HepG2 (cell line): ENCODE results near the gene TNFAIP8L1. TPM values are rescaled to one million over a fixed set of nuclear protein-coding genes. Genes with fewer than 3 reads are reported as not detected.

Source experiments
- ASH2L ChIP-seq: fragments of 300-600, 200-600 bp; sonication (generic); IDR thresholded peaks from 2 replicates; pipeline ENCODE4 v1.7.0; 2017; ENCODE audit warnings: low read depth, mild to moderate bottlenecking, moderate library complexity, mixed read lengths, low read length; ENCODE audit not compliant: insufficient read length
- ATF2 ChIP-seq: sonication (generic); formaldehyde crosslinking; IDR thresholded peaks from 2 replicates; pipeline ENCODE4 v1.4.0; 2020; ENCODE audit warnings: missing genetic modification reagents
- DMAP1 ChIP-seq: IDR thresholded peaks from 2 replicates; pipeline ENCODE4 v1.6.1; 2016
- HNF4A ChIP-seq: sonication (generic); formaldehyde crosslinking; IDR thresholded peaks from 2 replicates; pipeline ENCODE4 v1.4.0; 2020; ENCODE audit warnings: missing genetic modification reagents
- IKZF4 ChIP-seq: sonication (generic); formaldehyde crosslinking; IDR thresholded peaks from 2 replicates; pipeline ENCODE4 v1.5.1; 2020; ENCODE audit warnings: borderline replicate concordance, mild to moderate bottlenecking, low read depth, missing genetic modification reagents; ENCODE audit errors: not compliant biosample characterization
- KLF11 ChIP-seq: IDR thresholded peaks from 2 replicates; pipeline ENCODE4 v1.6.1; 2016; ENCODE audit warnings: missing compliant biosample characterization
- MBD4 ChIP-seq: IDR thresholded peaks from 2 replicates; pipeline ENCODE4 v1.6.1; 2012; ENCODE audit warnings: low read length, inconsistent platforms, borderline replicate concordance
- MLLT10 ChIP-seq: sonication (generic); formaldehyde crosslinking; IDR thresholded peaks from 2 replicates; pipeline ENCODE4 v1.4.0; 2020; ENCODE audit warnings: missing genetic modification reagents
- NFKBIZ ChIP-seq: IDR thresholded peaks from 2 replicates; pipeline ENCODE4 v1.6.1; 2018; ENCODE audit warnings: missing genetic modification reagents, missing compliant biosample characterization
- PRDM10 ChIP-seq: sonication (generic); formaldehyde crosslinking; IDR thresholded peaks from 2 replicates; pipeline ENCODE4 v1.4.0; 2020; ENCODE audit warnings: low read depth, missing genetic modification reagents
- RARA ChIP-seq: IDR thresholded peaks from 2 replicates; pipeline ENCODE4 v1.6.1; 2016; ENCODE audit warnings: missing genetic modification reagents, missing compliant biosample characterization
- SUZ12 ChIP-seq: fragments of 150-350 bp; IDR thresholded peaks from 2 replicates; pipeline ENCODE4 v1.6.1; 2014; ENCODE audit warnings: low read depth, low read length
- TBX3 ChIP-seq: fragments of 450-650 bp; IDR thresholded peaks from 2 replicates; pipeline ENCODE4 v1.6.1; 2017; ENCODE audit warnings: antibody characterized with exemption, mild to moderate bottlenecking, inconsistent platforms, borderline replicate concordance
- YEATS4 ChIP-seq: sonication (generic); formaldehyde crosslinking; IDR thresholded peaks from 2 replicates; pipeline ENCODE4 v1.4.0; 2020; ENCODE audit warnings: missing genetic modification reagents, borderline replicate concordance
- ZBTB42 ChIP-seq: sonication (generic); formaldehyde crosslinking; IDR thresholded peaks from 2 replicates; pipeline ENCODE4 v1.5.0; 2020; ENCODE audit warnings: mild to moderate bottlenecking, missing genetic modification reagents
- ZBTB49 ChIP-seq: sonication (generic); formaldehyde crosslinking; IDR thresholded peaks from 2 replicates; pipeline ENCODE4 v1.4.0; 2020; ENCODE audit warnings: missing genetic modification reagents, borderline replicate concordance
- ZFP36L2 ChIP-seq: sonication (generic); formaldehyde crosslinking; IDR thresholded peaks from 2 replicates; pipeline ENCODE4 v1.4.0; 2020; ENCODE audit warnings: missing genetic modification reagents
- ZFX ChIP-seq: sonication (generic); formaldehyde crosslinking; IDR thresholded peaks from 2 replicates; pipeline ENCODE4 v1.4.0; 2020; ENCODE audit warnings: mild to moderate bottlenecking, low read depth, missing genetic modification reagents, moderate library complexity
- ZNF382 ChIP-seq: sonication (generic); formaldehyde crosslinking; IDR thresholded peaks from 2 replicates; pipeline ENCODE4 v1.5.0; 2020; ENCODE audit warnings: missing genetic modification reagents, mild to moderate bottlenecking, borderline replicate concordance
- ZNF660 ChIP-seq: sonication (generic); formaldehyde crosslinking; IDR thresholded peaks from 2 replicates; pipeline ENCODE4 v1.5.1; 2020; ENCODE audit warnings: mild to moderate bottlenecking, low read depth, missing genetic modification reagents, borderline replicate concordance
- ZNF784 ChIP-seq: sonication (generic); formaldehyde crosslinking; IDR thresholded peaks from 2 replicates; pipeline ENCODE4 v1.5.1; 2020; ENCODE audit warnings: missing genetic modification reagents, mild to moderate bottlenecking, borderline replicate concordance
- ZNF839 ChIP-seq: sonication (generic); formaldehyde crosslinking; IDR thresholded peaks from 2 replicates; pipeline ENCODE4 v1.4.0; 2020; ENCODE audit warnings: missing genetic modification reagents, mild to moderate bottlenecking, borderline replicate concordance
- polyA plus RNA-seq, 8 experiments: library from polyadenylated mRNA; depleted of rRNA in 3 of 8; stranded (reverse) in 7 of 8; unstranded in 1 of 8; fragments of >200 nt; fragmentation: Illumina TruSeq in 4 of 8; extraction: Trizol in 4 of 8; gene quantifications; 2 replicates each; pipeline versions ENCODE4 v1.2.1 to v1.2.3, GENCODE V29; 2011 to 2016; ENCODE audit warnings: low read depth in 4 of 8, missing spikeins in 1 of 8, mixed read lengths in 1 of 8; ENCODE audit not compliant: insufficient read depth in 1 of 8
- total RNA-seq, 5 experiments: library from RNA; depleted of rRNA; stranded (reverse); fragments of >200 nt; fragmentation: Illumina TruSeq; extraction: Trizol; gene quantifications; 2 replicates each; pipeline ENCODE4 v1.2.3, GENCODE V29; 2016; ENCODE audit warnings: low read depth in 1 of 5

The TNFAIP8L1 gene
- total and polyA plus RNA-seq, 2 of the 13 experiments (the other 11 are each of a cell fraction or from before 2014, with no cell fraction given): 13.4 to 21.4 TPM

- TF ChIP-seq MBD4 (no peak), ZFP36L2 (CRISPR knock-in tag) (no peak), ZBTB49 (no peak), TBX3 (no peak), ZNF784 (CRISPR knock-in tag) (0 out of 2 replicates have a peak, but pooled peaks have one; percentile 25), ZFX (CRISPR knock-in tag) (peak; percentile 97), YEATS4 (CRISPR knock-in tag) (peak; percentile 91), ASH2L (peak; percentile 92), IKZF4 (CRISPR knock-in tag) (peak; percentile 92), ATF2 (CRISPR knock-in tag) (no peak), NFKBIZ (no peak), SUZ12 (no peak), ZBTB42 (CRISPR knock-in tag) (no peak), ZNF839 (CRISPR knock-in tag) (peak; percentile 57; the same call in 1 of the 2 replicates), RARA (CRISPR knock-in tag) (peak; percentile 34; the same call in 1 of the 2 replicates), ZNF382 (CRISPR knock-in tag) (no peak), DMAP1 (CRISPR knock-in tag) (peak; percentile 93), MLLT10 (CRISPR knock-in tag) (no peak), PRDM10 (CRISPR knock-in tag) (no peak), KLF11 (CRISPR knock-in tag) (no peak), ZNF660 (no peak), HNF4A (CRISPR knock-in tag) (peak; percentile 18; the same call in 1 of the 2 replicates)
Measured at GRCh38 chr19:4669723-4670480, 30.6 kb downstream of the TNFAIP8L1 start, which contains the start of gene MYDGF (continued).
